Trophoblast cell (in vitro differentiated cells and primary cell): ENCODE results near the gene MRPS5. TPM values are rescaled to one million over a fixed set of nuclear protein-coding genes. Genes with fewer than 3 reads are reported as not detected.

ENCODE experiments used
- DNase-seq, 2 donors: peaks; one replicate each; pipeline ENCODE4 v3.0.0-alpha.2; 2016
- H2AFZ ChIP-seq: 2 replicates; pipeline ENCODE4 v1.6.1; 2013; ENCODE audit warnings: low read length, moderate library complexity, mild to moderate bottlenecking; ENCODE audit not compliant: insufficient read depth, poor library complexity
- H2AK5ac ChIP-seq: 2 replicates; pipeline ENCODE4 v1.6.1; 2013; ENCODE audit warnings: mild to moderate bottlenecking, low read length
- H2BK120ac ChIP-seq: 2 replicates; pipeline ENCODE4 v1.6.1; 2013; ENCODE audit warnings: low read length, mild to moderate bottlenecking, moderate library complexity; ENCODE audit not compliant: insufficient read depth, poor library complexity
- H2BK12ac ChIP-seq: 2 replicates; pipeline ENCODE4 v1.6.1; 2013; ENCODE audit warnings: mild to moderate bottlenecking, low read length, moderate library complexity
- H2BK5ac ChIP-seq: 2 replicates; pipeline ENCODE4 v1.6.1; 2013; ENCODE audit warnings: low read length, low read depth, moderate library complexity, mild to moderate bottlenecking; ENCODE audit not compliant: poor library complexity
- H3K14ac ChIP-seq: 2 replicates; pipeline ENCODE4 v1.6.1; 2013; ENCODE audit warnings: mild to moderate bottlenecking, low read length
- H3K18ac ChIP-seq: 2 replicates; pipeline ENCODE4 v1.6.1; 2013; ENCODE audit warnings: mild to moderate bottlenecking, low read length
- H3K23ac ChIP-seq: 2 replicates; pipeline ENCODE4 v1.6.1; 2013; ENCODE audit warnings: low read length
- H3K27ac ChIP-seq: 2 replicates; pipeline ENCODE4 v1.5.1; 2013; ENCODE audit warnings: low read depth, mild to moderate bottlenecking, inconsistent platforms, low read length, moderate library complexity
- H3K27me3 ChIP-seq: 2 replicates; pipeline ENCODE4 v1.6.1; 2013; ENCODE audit warnings: inconsistent platforms, mild to moderate bottlenecking, low read length, moderate library complexity; ENCODE audit not compliant: insufficient read depth
- H3K36me3 ChIP-seq, 2 experiments: 1 replicate in 1 of 2; 2 replicates in 1 of 2; pipeline ENCODE4 v1.6.1; 2013; ENCODE audit warnings: low read length in 2 of 2, mild to moderate bottlenecking in 2 of 2, moderate library complexity in 1 of 2; ENCODE audit not compliant: insufficient read depth in 2 of 2, control insufficient read depth in 1 of 2
- H3K4ac ChIP-seq: 2 replicates; pipeline ENCODE4 v1.6.1; 2013; ENCODE audit warnings: low read depth, mild to moderate bottlenecking, low read length, moderate library complexity
- H3K4me1 ChIP-seq, 2 experiments: 1 replicate in 1 of 2; 2 replicates in 1 of 2; pipeline ENCODE4 v1.6.1; 2013; ENCODE audit warnings: low read length in 2 of 2, mild to moderate bottlenecking in 2 of 2, moderate library complexity in 1 of 2; ENCODE audit not compliant: insufficient read depth in 2 of 2, control insufficient read depth in 1 of 2
- H3K4me2 ChIP-seq: 2 replicates; pipeline ENCODE4 v1.6.1; 2013; ENCODE audit warnings: inconsistent platforms, mild to moderate bottlenecking, low read length, moderate library complexity
- H3K4me3 ChIP-seq: 2 replicates; pipeline ENCODE4 v1.5.1; 2013; ENCODE audit warnings: mild to moderate bottlenecking, low read depth, low read length, inconsistent platforms
- H3K79me1 ChIP-seq: one replicate; pipeline ENCODE4 v1.6.1; 2013; ENCODE audit warnings: low read length
- H3K79me2 ChIP-seq: 2 replicates; pipeline ENCODE4 v1.6.1; 2013; ENCODE audit warnings: low read length, mild to moderate bottlenecking; ENCODE audit not compliant: control insufficient read depth, insufficient read depth, poor library complexity
- H3K9ac ChIP-seq: 2 replicates; pipeline ENCODE4 v1.6.1; 2013; ENCODE audit warnings: mild to moderate bottlenecking, low read length
- H3K9me3 ChIP-seq: 2 replicates; pipeline ENCODE4 v1.6.1; 2013; ENCODE audit warnings: low read depth, mild to moderate bottlenecking, control low read depth, inconsistent platforms, low read length; ENCODE audit not compliant: insufficient read depth
- H4K12ac ChIP-seq: 2 replicates; pipeline ENCODE4 v1.6.1; 2013; ENCODE audit warnings: low read depth, mild to moderate bottlenecking, low read length, moderate library complexity
- H4K8ac ChIP-seq: 2 replicates; pipeline ENCODE4 v1.6.1; 2013; ENCODE audit warnings: low read depth, mild to moderate bottlenecking, low read length, moderate library complexity
- H4K91ac ChIP-seq: one replicate; pipeline ENCODE4 v1.6.1; 2013; ENCODE audit warnings: low read depth, mild to moderate bottlenecking, low read length, moderate library complexity
- WGBS: extraction: QIAGEN DNeasy Blood & Tissue Kit; methylation state at CpG from one replicate; pipeline ENCODE4 v1.1.7; 2013; ENCODE audit warnings: missing lambda C conversion rate; ENCODE audit not compliant: insufficient read length, insufficient coverage; ENCODE audit errors: extremely low coverage; 5-methylcytosine and 5-hydroxymethylcytosine counted together
- polyA plus RNA-seq: library from polyadenylated mRNA; stranded (reverse); fragments of 200-250 nt; gene quantifications from 2 replicates; pipeline ENCODE4 v1.2.3, GENCODE V29; 2013

The MRPS5 gene
- 33.9 and 34.7 TPM in 2 replicates for polyA plus RNA-seq

DNA sequence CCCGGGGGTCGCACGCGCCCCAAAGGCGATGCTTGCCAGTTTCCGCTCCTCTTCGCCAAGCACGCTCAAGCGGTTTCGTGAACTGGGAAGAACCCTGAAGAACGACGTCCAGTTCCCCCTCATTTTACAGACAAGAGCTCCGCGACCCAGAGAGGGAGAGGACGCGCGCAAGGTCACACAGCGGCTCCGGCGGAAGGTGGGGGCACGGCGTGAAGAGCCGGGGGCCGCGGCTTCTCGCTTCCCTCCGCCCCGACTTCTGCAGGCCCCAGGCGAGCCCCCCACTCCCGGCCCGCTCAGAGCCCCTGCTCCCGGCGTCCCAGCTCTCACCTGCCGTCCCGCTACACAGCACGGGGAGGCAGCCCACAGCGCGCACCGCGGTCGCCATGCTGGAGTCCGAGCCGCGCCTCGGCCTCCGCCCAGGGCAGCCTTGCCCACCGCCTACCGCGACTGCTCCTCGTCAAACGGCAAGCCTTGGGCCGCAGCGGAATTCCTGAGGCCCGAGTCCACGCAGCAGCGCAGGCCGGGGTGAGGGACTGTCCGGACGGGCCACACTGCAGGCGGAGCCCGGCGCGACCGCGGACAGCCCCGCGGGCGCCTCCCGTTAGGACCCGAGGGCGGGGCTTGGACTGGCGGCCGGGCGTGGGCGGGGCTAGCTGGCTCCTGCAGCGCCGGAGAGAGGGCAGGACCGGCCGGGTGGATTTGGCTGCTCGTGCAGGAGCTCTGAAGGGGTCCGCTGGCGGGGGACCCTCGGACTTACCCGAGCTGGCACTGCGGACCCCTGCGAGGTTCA lies at the start of gene MRPS5:
Gene MRPS5, minus strand, starts transcription at position 402 of the 790 bp plus-strand sequence. Its CDS starts 17 bp downstream, at position 385.
- H2BK5ac ChIP-seq: peak within 1 kb of the TSS; percentile 95
- peaks cover 5% of the 10 kb centered on the region for H3K79me1 ChIP-seq
- peak within 1 kb of the TSS; percentile 89 for H3K9ac ChIP-seq
- WGBS: no CpG with 5 or more reads among the region's 86 CpGs
- H4K91ac ChIP-seq: peak within 1 kb of the TSS; percentile 91
- H3K4me2 ChIP-seq: peak within 1 kb of the TSS; percentile 89
- peak within 1 kb of the TSS; percentile 95 for H4K8ac ChIP-seq
- peaks cover 0 to under 1% of the 10 kb centered on the region in 2 experiments for H3K36me3 ChIP-seq
- peaks cover 3 to 4% of the 10 kb centered on the region in 2 experiments for H3K4me1 ChIP-seq
- H2AK5ac ChIP-seq: no peak within 1 kb of the TSS
- peak within 1 kb of the TSS; percentile 95 for H2AFZ ChIP-seq
- no peak within 1 kb of the TSS for H2BK12ac ChIP-seq
- peak within 1 kb of the TSS; percentile 85 for H3K27ac ChIP-seq
- H3K79me2 ChIP-seq: peaks cover 8% of the 10 kb centered on the region
- H3K14ac ChIP-seq: peak within 1 kb of the TSS; percentile 95
- H3K9me3 ChIP-seq: peaks cover 1% of the 10 kb centered on the region
- DNase-seq: peak; percentile 76 to 83
- peak within 1 kb of the TSS; percentile 91 for H3K4me3 ChIP-seq
- peak within 1 kb of the TSS; percentile 5 for H3K23ac ChIP-seq
- peak within 1 kb of the TSS; percentile 91 for H2BK120ac ChIP-seq
- H4K12ac ChIP-seq: peak within 1 kb of the TSS; percentile 90
- H3K4ac ChIP-seq: peak within 1 kb of the TSS; percentile 41
- no peaks in the 10 kb centered on the region for H3K27me3 ChIP-seq
- H3K18ac ChIP-seq: peak within 1 kb of the TSS; percentile 97

DNA sequence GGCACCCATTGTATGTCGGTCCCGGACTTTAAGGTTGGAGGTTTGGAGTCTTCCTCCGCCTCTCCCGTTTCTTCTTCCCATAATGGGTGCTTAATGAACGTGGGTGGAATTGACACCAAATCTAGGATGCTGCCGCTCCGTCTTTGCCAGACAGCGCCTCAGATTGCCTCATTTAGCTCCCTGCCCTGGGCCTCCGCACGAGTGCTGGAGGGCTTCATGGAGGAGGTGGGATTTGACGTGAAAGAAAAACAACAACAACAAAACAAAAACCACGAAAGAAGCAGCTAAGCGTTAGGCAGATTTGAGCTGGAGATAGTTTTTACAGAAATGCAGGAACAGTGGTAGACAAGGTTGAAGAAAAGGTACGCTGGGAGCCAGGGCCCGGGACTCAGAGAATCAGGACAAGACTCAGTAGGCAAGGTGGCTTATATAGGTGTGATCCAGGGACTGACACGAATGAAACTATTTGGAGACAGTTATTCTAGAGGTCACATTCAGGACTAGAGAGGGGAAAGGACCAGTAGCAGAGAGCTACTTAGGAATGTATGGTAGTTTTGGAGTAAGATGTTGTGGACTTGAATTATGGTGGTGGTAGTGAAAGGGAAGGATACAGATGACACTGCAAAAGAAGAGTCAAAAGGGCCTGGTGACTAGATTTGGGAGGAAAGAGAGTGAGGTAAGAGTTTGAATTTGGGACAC lies 44.6 kb upstream of the MRPS5 start:
- no CpG with 5 or more reads among the region's 16 CpGs for WGBS
- H4K8ac ChIP-seq: peak overlapping the region; percentile 87

DNA sequence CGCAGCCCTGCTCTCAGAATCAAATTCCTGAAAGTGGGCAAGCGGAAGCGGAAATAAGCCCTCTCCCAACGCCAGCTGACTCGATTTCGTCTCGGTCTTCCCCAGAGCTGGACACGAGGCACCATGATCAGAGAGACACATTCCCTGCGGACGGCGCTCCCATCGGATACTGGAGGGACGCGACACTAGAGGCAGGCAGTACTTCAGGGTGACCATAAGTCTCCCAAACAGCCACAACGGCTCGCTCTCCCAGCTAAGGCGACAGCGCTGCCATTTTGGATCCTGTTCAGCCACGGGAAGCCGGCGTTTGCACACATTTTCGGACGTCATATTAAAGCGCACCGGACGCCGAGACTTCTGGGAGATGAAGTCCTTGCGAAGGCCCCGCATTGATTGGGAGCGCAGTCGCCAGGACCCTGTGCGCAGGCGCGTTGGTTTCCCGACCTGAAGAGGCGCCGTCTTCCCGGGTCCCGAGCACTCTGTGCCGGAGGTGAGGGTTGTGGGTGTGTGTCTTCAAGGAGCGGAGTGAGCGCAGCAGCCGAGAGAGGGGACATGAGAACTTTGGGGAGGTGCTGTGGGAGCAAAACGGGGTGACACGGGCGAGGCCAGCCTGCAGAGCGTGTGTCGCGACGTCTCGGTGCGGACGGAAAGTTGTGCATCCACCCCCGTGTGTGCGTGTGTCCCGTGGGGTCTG lies 43.9 kb upstream of the MRPS5 start, which contains the start of gene ZNF2:
Gene ZNF2, plus strand, starts transcription at position 439 of the 694 bp plus-strand sequence. CDS start 10,418 bp downstream, outside the sequence.
- Histone ChIP-seq H3K14ac (peak within 1 kb of the TSS; percentile 70), H3K9ac (peak within 1 kb of the TSS; percentile 95), H3K79me1 (peaks cover 9% of the 10 kb centered on the region), H2BK5ac (peak within 1 kb of the TSS; percentile 71), H3K36me3 (no peaks in the 10 kb centered on the region), H3K27ac (peak within 1 kb of the TSS; percentile 66), H4K91ac (peak within 1 kb of the TSS; percentile 68), H3K4ac (peak within 1 kb of the TSS; percentile 41), H2AK5ac (no peak within 1 kb of the TSS), H4K12ac (peak within 1 kb of the TSS; percentile 91), H3K4me3 (peak within 1 kb of the TSS; percentile 97), H3K4me2 (peak within 1 kb of the TSS; percentile 80), H3K79me2 (peaks cover 8% of the 10 kb centered on the region), H2AFZ (peak within 1 kb of the TSS; percentile 71), H2BK120ac (peak within 1 kb of the TSS; percentile 64), H3K9me3 (no peaks in the 10 kb centered on the region), H3K27me3 (no peaks in the 10 kb centered on the region), H3K4me1 (peaks cover 0 to 3% of the 10 kb centered on the region in 2 experiments), H4K8ac (peak within 1 kb of the TSS; percentile 92), H3K18ac (peak within 1 kb of the TSS; percentile 82), H2BK12ac (no peak within 1 kb of the TSS), H3K23ac (no peak within 1 kb of the TSS)
- WGBS: no CpG with 5 or more reads among the region's 56 CpGs
- DNase-seq: peak; percentile 99 to 100

More for the DNA sequence above, 44.6 kb upstream of the MRPS5 start:
- Histone ChIP-seq H4K12ac (peak overlapping the region; percentile 5), H3K4me2 (peak overlapping the region; percentile 69), H3K4ac (no peak overlapping the region), H3K18ac (peak overlapping the region; percentile 4), H2BK12ac (no peak overlapping the region), H3K14ac (peak overlapping the region; percentile 7), H2AFZ (peak overlapping the region; percentile 41), H3K23ac (no peak overlapping the region), H3K79me1 (peaks cover 9% of the 10 kb centered on the region), H3K9ac (peak overlapping the region; percentile 93), H2AK5ac (no peak overlapping the region), H2BK120ac (no peak overlapping the region), H3K4me1 (peaks cover 0 to 3% of the 10 kb centered on the region in 2 experiments), H2BK5ac (no peak overlapping the region), H4K91ac (no peak overlapping the region), H3K4me3 (peak overlapping the region; percentile 97), H3K27me3 (no peaks in the 10 kb centered on the region), H3K79me2 (peaks cover 8% of the 10 kb centered on the region), H3K27ac (no peak overlapping the region), H3K9me3 (no peaks in the 10 kb centered on the region), H3K36me3 (no peaks in the 10 kb centered on the region)
- DNase-seq: no peak

DNA sequence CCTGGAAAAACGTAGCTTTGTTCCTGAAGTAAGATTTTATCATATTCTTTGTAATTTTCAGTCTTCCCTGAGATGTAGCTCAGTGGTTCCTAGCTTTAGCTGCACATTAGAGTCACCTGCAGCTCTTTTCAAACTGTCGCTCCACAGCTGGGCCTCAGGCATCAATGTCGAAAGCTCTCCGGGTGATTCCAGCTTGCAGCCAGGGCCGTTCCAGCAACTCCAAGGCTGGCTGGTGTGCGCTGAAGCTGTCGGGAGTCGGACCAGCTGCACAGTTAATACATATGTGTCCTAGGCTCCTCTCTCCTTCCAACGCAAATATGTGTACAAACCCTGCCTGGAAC lies 43.4 kb upstream of the MRPS5 start:
- Histone ChIP-seq H2AFZ (peak overlapping the region; percentile 71), H4K8ac (peak overlapping the region; percentile 92), H2AK5ac (no peak overlapping the region), H3K4me2 (peak overlapping the region; percentile 80), H3K79me1 (peaks cover 9% of the 10 kb centered on the region), H3K9me3 (no peaks in the 10 kb centered on the region), H4K12ac (peak overlapping the region; percentile 91), H4K91ac (peak overlapping the region; percentile 68), H3K23ac (no peak overlapping the region), H3K18ac (peak overlapping the region; percentile 82), H3K27ac (peak overlapping the region; percentile 66), H2BK120ac (peak overlapping the region; percentile 64), H3K36me3 (no peaks in the 10 kb centered on the region), H3K4ac (peak overlapping the region; percentile 41), H3K79me2 (peaks cover 8% of the 10 kb centered on the region), H3K9ac (peak overlapping the region; percentile 70), H3K4me3 (peak overlapping the region; percentile 91), H3K4me1 (peaks cover 0 to 3% of the 10 kb centered on the region in 2 experiments), H2BK5ac (peak overlapping the region; percentile 71), H3K14ac (peak overlapping the region; percentile 70), H3K27me3 (no peaks in the 10 kb centered on the region), H2BK12ac (no peak overlapping the region)
- no peak for DNase-seq
- WGBS: no CpG with 5 or more reads among the region's 9 CpGs
